ENCODE measurements around the gene CDC45. TPM values are rescaled to one million over a fixed set of nuclear protein-coding genes. Genes with fewer than 3 reads are reported as not detected.

Gene CDC45
- total RNA-seq, 2 experiments from 2014 or later: 80.2 to 83.0 TPM

DNA sequence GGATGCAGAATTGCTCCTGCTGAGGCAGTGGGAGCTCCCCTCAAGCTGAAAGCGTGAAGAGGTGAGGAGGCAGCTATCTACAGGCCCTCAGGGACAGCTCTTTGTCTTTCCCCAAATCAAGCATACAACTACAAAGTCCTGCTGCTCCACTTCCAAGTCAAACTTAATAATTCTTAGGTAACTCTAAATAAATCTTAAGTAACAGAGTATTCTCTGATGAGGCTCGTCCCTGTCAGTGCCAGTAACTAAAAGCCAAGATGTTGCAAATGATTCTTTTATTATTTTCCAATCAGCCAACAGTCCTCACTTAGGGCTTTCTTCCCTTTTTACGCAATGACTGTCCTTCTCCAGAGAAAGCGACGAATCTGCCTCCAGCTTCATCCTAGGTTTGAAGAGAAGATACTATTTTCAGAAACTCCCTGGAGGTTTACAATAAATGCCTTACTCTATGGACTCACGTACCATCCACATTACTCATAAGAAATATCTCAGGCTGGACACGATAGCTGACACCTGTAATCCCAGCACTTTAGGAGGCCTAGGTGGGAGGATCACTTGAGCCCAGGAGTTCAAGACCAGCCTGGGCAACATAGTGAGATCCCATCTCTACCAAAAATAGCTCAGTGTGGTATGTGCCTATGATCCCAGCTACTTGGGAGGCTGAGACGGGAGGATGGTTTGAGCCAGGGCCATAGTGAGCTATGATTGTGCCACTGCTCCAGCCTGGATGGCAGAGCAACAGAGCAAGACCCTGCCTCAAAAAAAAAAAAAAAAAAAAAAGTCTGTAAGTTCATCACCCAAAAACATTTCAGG is 29.2 kb upstream of the CDC45 start:
- BruUV-seq (replicated peaks): no TSS peak
- Histone ChIP-seq H3K9me3 (ENCODE audit: low read length) (no peaks in the 10 kb centered on the region), H2AFZ (ENCODE audit: low read length) (no peak overlapping the region), H3K9me2 (ENCODE audit: insufficient read depth, low read length) (no peaks in the 10 kb centered on the region), H4K20me1 (ENCODE audit: insufficient read depth, low read length) (peaks cover 4% of the 10 kb centered on the region; the same call in 1 of the 2 replicates), H3K79me2 (ENCODE audit: insufficient read depth, low read depth, low read length) (peaks cover 32% of the 10 kb centered on the region), H3K4me1 (ENCODE audit: insufficient read depth, low read length, poor library complexity, severe bottlenecking) (peaks cover 25% of the 10 kb centered on the region), H3K36me3 (ENCODE audit: insufficient read depth, low read length) (peaks cover 78% of the 10 kb centered on the region), H3K4me3 (ENCODE audit: low read depth, low read length, poor library complexity, severe bottlenecking) (no peak overlapping the region), H3K27ac (ENCODE audit: low read depth, low read length, poor library complexity, severe bottlenecking) (no peak overlapping the region), H3K4me2 (ENCODE audit: low read length) (no peak overlapping the region)
- POLR2A ChIA-PET: interaction anchor here (0.7 kb wide), 1 partner anchor 53 kb away, joined by 5 read pairs; no protein-coding TSS in a partner anchor
- intact Hi-C loops (cut with micrococcal nuclease; ENCODE audit: unreplicated experiment): no loop called here
- CTCF ChIA-PET (ENCODE audit: unreplicated experiment): no interaction called here
- no peak for DNase-seq (ENCODE audit: low spot score)
- no peak for TF ChIP-seq EZH2phosphoT487 (IDR thresholded peaks at IDR 0.05; ENCODE audit: borderline replicate concordance, low read depth, low read length)
- TF ChIP-seq, protein P1, sequence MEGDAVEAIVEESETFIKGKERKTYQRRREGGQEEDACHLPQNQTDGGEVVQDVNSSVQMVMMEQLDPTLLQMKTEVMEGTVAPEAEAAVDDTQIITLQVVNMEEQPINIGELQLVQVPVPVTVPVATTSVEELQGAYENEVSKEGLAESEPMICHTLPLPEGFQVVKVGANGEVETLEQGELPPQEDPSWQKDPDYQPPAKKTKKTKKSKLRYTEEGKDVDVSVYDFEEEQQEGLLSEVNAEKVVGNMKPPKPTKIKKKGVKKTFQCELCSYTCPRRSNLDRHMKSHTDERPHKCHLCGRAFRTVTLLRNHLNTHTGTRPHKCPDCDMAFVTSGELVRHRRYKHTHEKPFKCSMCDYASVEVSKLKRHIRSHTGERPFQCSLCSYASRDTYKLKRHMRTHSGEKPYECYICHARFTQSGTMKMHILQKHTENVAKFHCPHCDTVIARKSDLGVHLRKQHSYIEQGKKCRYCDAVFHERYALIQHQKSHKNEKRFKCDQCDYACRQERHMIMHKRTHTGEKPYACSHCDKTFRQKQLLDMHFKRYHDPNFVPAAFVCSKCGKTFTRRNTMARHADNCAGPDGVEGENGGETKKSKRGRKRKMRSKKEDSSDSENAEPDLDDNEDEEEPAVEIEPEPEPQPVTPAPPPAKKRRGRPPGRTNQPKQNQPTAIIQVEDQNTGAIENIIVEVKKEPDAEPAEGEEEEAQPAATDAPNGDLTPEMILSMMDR (conservative IDR thresholded peaks at IDR 0.05; ENCODE audit: low read length): no peak

DNA sequence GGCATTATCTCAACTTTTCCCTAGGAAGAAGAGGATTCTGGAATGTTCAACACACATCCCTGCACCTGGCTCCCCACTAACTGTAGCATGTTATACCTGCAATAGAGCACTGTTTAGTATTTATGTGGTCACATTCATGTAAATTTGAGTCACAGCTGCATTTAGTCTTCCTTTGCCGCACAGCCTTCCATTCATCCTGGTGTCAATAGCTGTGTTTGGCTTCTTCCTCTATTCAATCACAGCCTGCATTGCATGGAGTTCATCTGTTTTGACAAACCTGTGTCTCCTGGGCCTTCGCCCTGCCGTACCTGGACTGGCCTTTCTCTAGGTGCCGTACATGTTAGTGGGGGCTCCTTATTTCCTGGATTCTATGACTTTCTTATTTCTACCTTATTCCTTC is 28.1 kb upstream of the CDC45 start:
- H3K4me3 ChIP-seq (ENCODE audit: low read depth, low read length, poor library complexity, severe bottlenecking): no peak overlapping the region
- H3K36me3 ChIP-seq (ENCODE audit: insufficient read depth, low read length): peaks cover 78% of the 10 kb centered on the region
- no peak for DNase-seq (ENCODE audit: low spot score)
- H3K4me1 ChIP-seq (ENCODE audit: insufficient read depth, low read length, poor library complexity, severe bottlenecking): peaks cover 16% of the 10 kb centered on the region
- H3K9me3 ChIP-seq (ENCODE audit: low read length): no peaks in the 10 kb centered on the region
- H4K20me1 ChIP-seq (ENCODE audit: insufficient read depth, low read length): 0 out of 2 replicates have a peak, but pooled peaks cover 4% of the 10 kb centered on the region
- CTCF ChIA-PET (ENCODE audit: unreplicated experiment): no interaction called here
- H3K79me2 ChIP-seq (ENCODE audit: insufficient read depth, low read depth, low read length): peaks cover 22% of the 10 kb centered on the region
- intact Hi-C loops (cut with micrococcal nuclease; ENCODE audit: unreplicated experiment): no loop called here
- H3K9me2 ChIP-seq (ENCODE audit: insufficient read depth, low read length): no peaks in the 10 kb centered on the region
- TF ChIP-seq, protein P1 (conservative IDR thresholded peaks at IDR 0.05; ENCODE audit: low read length): no peak
- no peak for TF ChIP-seq EZH2phosphoT487 (IDR thresholded peaks at IDR 0.05; ENCODE audit: borderline replicate concordance, low read depth, low read length)
- no peak overlapping the region for H3K27ac ChIP-seq (ENCODE audit: low read depth, low read length, poor library complexity, severe bottlenecking)
- POLR2A ChIA-PET: interaction anchor here (0.7 kb wide), 1 partner anchor 54 kb away, joined by 5 read pairs; no protein-coding TSS in a partner anchor
- no peak overlapping the region for H2AFZ ChIP-seq (ENCODE audit: low read length)
- BruUV-seq (replicated peaks): no TSS peak
- H3K4me2 ChIP-seq (ENCODE audit: low read length): no peak overlapping the region

GRCh38 chr22:19453718-19454117 is 26.0 kb upstream of the CDC45 start:
- Histone ChIP-seq H3K4me1 (ENCODE audit: insufficient read depth, low read length, poor library complexity, severe bottlenecking) (peaks cover 9% of the 10 kb centered on the region), H3K9me2 (ENCODE audit: insufficient read depth, low read length) (no peaks in the 10 kb centered on the region), H3K4me3 (ENCODE audit: low read depth, low read length, poor library complexity, severe bottlenecking) (no peak overlapping the region), H3K27ac (ENCODE audit: low read depth, low read length, poor library complexity, severe bottlenecking) (no peak overlapping the region), H3K4me2 (ENCODE audit: low read length) (no peak overlapping the region), H3K36me3 (ENCODE audit: insufficient read depth, low read length) (peaks cover 96% of the 10 kb centered on the region), H3K9me3 (ENCODE audit: low read length) (no peaks in the 10 kb centered on the region), H2AFZ (ENCODE audit: low read length) (no peak overlapping the region), H4K20me1 (ENCODE audit: insufficient read depth, low read length) (no peaks in the 10 kb centered on the region), H3K79me2 (ENCODE audit: insufficient read depth, low read depth, low read length) (peaks cover 10% of the 10 kb centered on the region; the same call in 1 of the 2 replicates)
- DNase-seq (ENCODE audit: low spot score): no peak
- TF ChIP-seq EZH2phosphoT487 (IDR thresholded peaks at IDR 0.05; ENCODE audit: borderline replicate concordance, low read depth, low read length): no peak
- TF ChIP-seq, protein P1 (conservative IDR thresholded peaks at IDR 0.05; ENCODE audit: low read length): no peak
- BruUV-seq (replicated peaks): no TSS peak
- ChIA-PET POLR2A (interaction anchor here (0.7 kb wide), 1 partner anchor 178 kb away, joined by 3 read pairs; no protein-coding TSS in a partner anchor), CTCF (ENCODE audit: unreplicated experiment) (no interaction called here)
- intact Hi-C loops (cut with micrococcal nuclease; ENCODE audit: unreplicated experiment): no loop called here
